GM12878 (cell line): ENCODE results near the gene ZNF132. TPM values are rescaled to one million over a fixed set of nuclear protein-coding genes. Genes with fewer than 3 reads are reported as not detected.
"Not testable (repeated sequence)": the region's sequence is repeated elsewhere in the genome, so short reads cannot be mapped to it uniquely, and the experiment has no call there.

ENCODE experiments used
- ATAC-seq: fragments of 200-7000 bp; cut with Tn5 transposase; 3 replicates; pipeline ENCODE4 v1.9.1; 2020; ENCODE audit warnings: mild to moderate bottlenecking, moderate library complexity
- BruUV-seq: library from RNA; stranded (reverse); fragments of 400-500 nt; replicated peaks from 2 replicates; lab custom pipeline; 2021; lab: Mats Ljungman, UMichigan
- CTCF ChIA-PET: fragments of 300-600 bp; sonication (Branson Sonifier 250); formaldehyde crosslinking; extraction: SDS; loops from one replicate; lab custom pipeline; 2021; ENCODE audit warnings: inconsistent platforms; lab: Yijun Ruan, JAX
- POLR2A ChIA-PET: fragments of 350-600 bp; formaldehyde crosslinking; extraction: SDS; loops from one replicate; lab custom pipeline; 2021; ENCODE audit warnings: inconsistent platforms; lab: Charles Lee
- RAD21 ChIA-PET: fragments of 300-600 bp; sonication (Branson Sonifier 250); formaldehyde crosslinking; loops from one replicate; lab custom pipeline; 2023; ENCODE audit warnings: antibody characterized with exemption; ENCODE audit not compliant: unreplicated experiment; lab: Charles Lee
- SMC1A ChIA-PET: fragments of 300-600 bp; sonication (Branson Sonifier 250); formaldehyde crosslinking; loops from one replicate; lab custom pipeline; 2023; ENCODE audit not compliant: unreplicated experiment, uncharacterized antibody; lab: Charles Lee
- DNase-seq: peaks from one replicate; pipeline ENCODE4 v3.0.0-alpha.2; 2011; ENCODE audit warnings: low read depth, low spot score
- FAIRE-seq: peaks from 3 replicates; lab custom pipeline; 2011; peaks lifted over from hg19 to GRCh38; lab: Jason Lieb, UNC
- H2AFZ ChIP-seq: 2 replicates; pipeline ENCODE4 v1.6.0; 2011; ENCODE audit warnings: low read depth, low read length, control low read depth; ENCODE audit not compliant: control insufficient read depth
- H3K27ac ChIP-seq: 2 replicates; pipeline ENCODE4 v1.5.1; 2011; ENCODE audit warnings: control low read depth; ENCODE audit not compliant: control insufficient read depth, insufficient read depth
- H3K27me3 ChIP-seq, 2 experiments: replicated peaks in 1 of 2; 2 replicates each; pipeline versions ENCODE4 v1.6.0 to v1.6.1; 2011; ENCODE audit warnings: low read length in 1 of 2; ENCODE audit not compliant: control insufficient read depth in 2 of 2, insufficient read depth in 2 of 2
- H3K36me3 ChIP-seq, 2 experiments: 2 replicates each; pipeline ENCODE4 v1.5.1; 2011; ENCODE audit warnings: low read length in 1 of 2; ENCODE audit not compliant: control insufficient read depth in 2 of 2, insufficient read depth in 2 of 2
- H3K4me1 ChIP-seq: 2 replicates; pipeline ENCODE4 v1.6.1; 2011; ENCODE audit warnings: mild to moderate bottlenecking, low read length, moderate library complexity, mixed read lengths; ENCODE audit not compliant: control insufficient read depth, insufficient read depth
- H3K4me2 ChIP-seq: 2 replicates; pipeline ENCODE4 v1.6.0; 2011; ENCODE audit warnings: control low read depth; ENCODE audit not compliant: control insufficient read depth, insufficient read depth
- H3K4me3 ChIP-seq: fragments of 200-600 bp; sonication (generic); 2 replicates; pipeline ENCODE4 v1.5.1; 2016
- H3K79me2 ChIP-seq: 2 replicates; pipeline ENCODE4 v1.6.0; 2011; ENCODE audit warnings: low read length; ENCODE audit not compliant: control insufficient read depth, insufficient read depth
- H3K9ac ChIP-seq: 2 replicates; pipeline ENCODE4 v1.8.0; 2011; ENCODE audit warnings: low read length, control low read depth, mixed read lengths; ENCODE audit not compliant: control insufficient read depth, insufficient read depth
- H3K9me3 ChIP-seq: replicated peaks from 3 replicates; pipeline ENCODE4 v1.5.1; 2011; ENCODE audit warnings: mild to moderate bottlenecking, low read length; ENCODE audit not compliant: control insufficient read depth, insufficient read depth
- H4K20me1 ChIP-seq: 2 replicates; pipeline ENCODE4 v1.6.0; 2011; ENCODE audit not compliant: control insufficient read depth, insufficient read depth
- KDM1A ChIP-seq: fragments of 200-600 bp; sonication (generic); IDR thresholded peaks from 2 replicates; pipeline ENCODE4 v1.6.1; 2016; ENCODE audit warnings: borderline replicate concordance
- MTA2 ChIP-seq: fragments of 450-650 bp; IDR thresholded peaks from 2 replicates; pipeline ENCODE4 v1.6.1; 2016; ENCODE audit warnings: low read depth, mild to moderate bottlenecking, moderate library complexity
- WGBS: methylation state at CpG from one replicate; pipeline ENCODE4 v1.1.6; 2016; ENCODE audit warnings: low lambda C conversion rate; ENCODE audit not compliant: insufficient replicate concordance, insufficient coverage; ENCODE audit errors: missing lambda C conversion rate; 5-methylcytosine and 5-hydroxymethylcytosine counted together
- in situ Hi-C: fragments of 300-500 bp; cut with MboI; formaldehyde crosslinking; loops from 9 replicates; pipeline ENCODE4 v1.14.3; 2018; ENCODE audit warnings: mixed read lengths
- intact Hi-C: fragments of 100-400 bp; cut with micrococcal nuclease; formaldehyde crosslinking; loops from one replicate; pipeline ENCODE4 v1.14.2; 2022; ENCODE audit not compliant: unreplicated experiment
- polyA plus RNA-seq, 11 experiments: library from polyadenylated mRNA; depleted of rRNA in 4 of 11; unstranded in 6 of 11; stranded (reverse) in 5 of 11; fragments of >200 nt; fragmentation: Nextera tagmentation in 4 of 11; fragmentation: Illumina TruSeq in 1 of 11; extraction: Ambion mirVana in 4 of 11; extraction: Trizol in 1 of 11; gene quantifications; 1 replicate in 1 of 11; 2 replicates in 10 of 11; pipeline versions ENCODE4 v1.2.1 to v1.2.3, GENCODE V29; 2011 to 2016; ENCODE audit warnings: inconsistent platforms in 2 of 11, missing spikeins in 2 of 11, low read depth in 1 of 11
- total RNA-seq, 4 experiments: library from RNA; depleted of rRNA in 3 of 4; stranded (reverse); fragments of >200 nt in 3 of 4; fragmentation: Illumina TruSeq in 1 of 4; extraction: Trizol in 1 of 4; gene quantifications; 2 replicates each; pipeline versions ENCODE4 v1.2.1 to v1.2.3, GENCODE V29; 2013 to 2021
- TF ChIP-seq, protein P1 (sequence below): fragments of 450-650 bp; IDR thresholded peaks from 2 replicates; pipeline ENCODE4 v1.6.1; 2016; ENCODE audit warnings: mild to moderate bottlenecking

Gene ZNF132
- total and polyA plus RNA-seq, 10 of the 15 experiments (the other 5 are each of a cell fraction or from before 2014, with no cell fraction given) = 0.56 to 4.0 (median 2.3) TPM

DNA sequence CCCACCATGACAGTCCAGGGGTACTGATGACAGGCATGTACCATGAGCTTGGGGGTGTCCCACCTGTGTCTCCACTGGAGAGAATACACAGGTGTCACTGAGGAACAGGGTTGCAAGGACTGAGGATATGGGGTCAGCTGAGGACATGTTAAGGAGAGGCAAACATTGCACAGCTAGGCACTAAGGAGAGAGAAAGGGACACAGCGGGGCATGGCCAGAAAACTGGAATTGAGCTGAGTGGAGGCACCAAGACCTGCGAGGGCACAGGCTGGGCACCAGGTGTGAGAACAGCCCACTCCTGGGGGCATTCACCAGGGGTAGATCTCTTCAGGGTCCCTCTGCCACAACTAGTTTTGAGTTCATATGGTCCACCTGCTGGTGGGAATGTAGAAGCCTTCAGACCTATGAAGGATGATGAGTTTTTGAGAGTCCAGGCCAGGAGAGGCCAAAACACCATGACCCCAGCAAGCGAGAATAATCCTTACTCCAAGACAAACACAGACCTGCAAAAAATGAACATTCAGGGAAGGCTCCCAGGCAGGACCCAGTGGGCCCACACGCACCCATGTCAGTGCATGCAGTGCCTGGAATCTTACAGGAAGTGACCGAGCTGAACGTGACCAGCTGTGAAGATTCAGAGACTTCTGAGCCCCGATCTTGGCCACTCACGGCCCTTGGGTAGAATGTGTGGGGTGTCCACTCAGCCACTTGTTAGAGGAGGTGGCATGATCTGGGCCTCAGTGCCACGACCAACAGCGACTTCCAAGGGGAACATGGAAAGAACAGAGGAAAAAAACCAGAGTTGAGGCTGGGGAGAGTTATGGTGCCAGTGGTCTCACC lies 32.9 kb downstream of the ZNF132 start (continued):
- TF ChIP-seq, protein P1, sequence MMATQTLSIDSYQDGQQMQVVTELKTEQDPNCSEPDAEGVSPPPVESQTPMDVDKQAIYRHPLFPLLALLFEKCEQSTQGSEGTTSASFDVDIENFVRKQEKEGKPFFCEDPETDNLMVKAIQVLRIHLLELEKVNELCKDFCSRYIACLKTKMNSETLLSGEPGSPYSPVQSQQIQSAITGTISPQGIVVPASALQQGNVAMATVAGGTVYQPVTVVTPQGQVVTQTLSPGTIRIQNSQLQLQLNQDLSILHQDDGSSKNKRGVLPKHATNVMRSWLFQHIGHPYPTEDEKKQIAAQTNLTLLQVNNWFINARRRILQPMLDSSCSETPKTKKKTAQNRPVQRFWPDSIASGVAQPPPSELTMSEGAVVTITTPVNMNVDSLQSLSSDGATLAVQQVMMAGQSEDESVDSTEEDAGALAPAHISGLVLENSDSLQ = no peak
- TF ChIP-seq KDM1A (no peak), MTA2 (no peak)

DNA sequence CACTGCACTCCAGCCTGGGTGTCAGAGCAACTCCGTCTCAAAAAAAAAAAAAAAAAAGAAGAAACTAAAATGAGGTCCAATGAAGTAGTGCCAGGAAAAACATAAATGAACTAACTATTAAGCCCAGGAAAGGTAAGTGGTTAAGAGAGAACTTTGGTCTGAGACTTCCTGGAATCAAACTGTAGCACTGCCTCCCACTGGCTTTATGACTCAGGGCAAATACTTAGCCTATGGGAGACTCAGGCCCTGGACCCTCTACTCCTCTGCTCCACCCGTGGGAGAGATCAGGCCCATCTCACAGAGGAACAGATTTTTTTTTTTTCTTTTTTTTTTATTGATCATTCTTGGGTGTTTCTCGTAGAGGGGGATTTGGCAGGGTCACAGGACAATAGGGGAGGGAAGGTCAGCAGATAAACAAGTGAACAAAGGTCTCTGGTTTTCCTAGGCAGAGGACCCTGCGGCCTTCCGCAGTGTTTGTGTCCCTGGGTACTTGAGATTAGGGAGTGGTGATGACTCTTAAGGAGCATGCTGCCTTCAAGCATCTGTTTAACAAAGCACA lies 36.0 kb downstream of the ZNF132 start:
- H3K9me3 ChIP-seq, BruUV-seq, H4K20me1 ChIP-seq, H3K4me2 ChIP-seq, ATAC-seq, CTCF ChIA-PET, RAD21 ChIA-PET, DNase-seq, H3K27ac ChIP-seq, H3K27me3 ChIP-seq, H3K9ac ChIP-seq, H3K36me3 ChIP-seq, H2AFZ ChIP-seq, in situ Hi-C loops, intact Hi-C loops, FAIRE-seq, H3K4me3 ChIP-seq: not testable (repeated sequence)
- 69% methylated on average over 4 of the region's 5 CpGs for WGBS
- ChIA-PET POLR2A (interaction anchor here (0.7 to 1.5 kb wide), 3 partner anchors 47 to 94 kb away, joined by 3 to 9 read pairs (median 5); partner anchors contain the start of gene ZNF324B), SMC1A (interaction anchor here (1.2 to 1.4 kb wide), 2 partner anchors 40 to 42 kb away, joined by 3 to 4 read pairs; partner anchors contain the start of gene ZNF497)
- peaks cover 18% of the 10 kb centered on the region for H3K4me1 ChIP-seq
- H3K79me2 ChIP-seq = peaks cover 12% of the 10 kb centered on the region
